WTC11 (cell line): Measurements from ENCODE around the gene KBTBD3. TPM values are rescaled to one million over a fixed set of nuclear protein-coding genes. Genes with fewer than 3 reads are reported as not detected.

ENCODE experiments used
- ATAC-seq: fragments of 200-7000 bp; cut with Tn5 transposase; 2 replicates; pipeline ENCODE4 v1.10.0; 2021; ENCODE audit warnings: mild to moderate bottlenecking, moderate library complexity
- CTCF ChIA-PET: fragments of 300-600 bp; sonication (Branson Sonifier 250); formaldehyde crosslinking; loops from one replicate; lab custom pipeline; 2021; ENCODE audit warnings: antibody characterized with exemption; lab: Charles Lee
- POLR2A ChIA-PET: fragments of 350-600 bp; sonication (Branson Sonifier 250); formaldehyde crosslinking; loops from one replicate; lab custom pipeline; 2021; ENCODE audit warnings: antibody characterized with exemption; lab: Charles Lee
- DNase-seq: peaks from one replicate; pipeline ENCODE4 v3.0.0; 2021; ENCODE audit warnings: low spot score
- H3K27ac Mint-ChIP-seq: 2 replicates; pipeline ENCODE4 v1.8.0; 2021; ENCODE audit warnings: mixed read lengths
- H3K27me3 Mint-ChIP-seq: 2 replicates; pipeline ENCODE4 v1.8.0; 2021; ENCODE audit warnings: low read depth, mild to moderate bottlenecking, moderate library complexity, mixed read lengths
- H3K36me3 Mint-ChIP-seq: 2 replicates; pipeline ENCODE4 v1.8.0; 2021; ENCODE audit warnings: mixed read lengths
- H3K4me1 Mint-ChIP-seq: 2 replicates; pipeline ENCODE4 v1.8.0; 2022; ENCODE audit warnings: mixed read lengths
- H3K4me3 Mint-ChIP-seq: 2 replicates; pipeline ENCODE4 v1.8.0; 2021; ENCODE audit warnings: mild to moderate bottlenecking, moderate library complexity, mixed read lengths
- H3K9me3 Mint-ChIP-seq: 2 replicates; pipeline ENCODE4 v1.8.0; 2021; ENCODE audit warnings: mixed read lengths
- AR ChIP-seq: fragments of 250-450 bp; sonication (Bioruptor Pico); IDR thresholded peaks from 2 replicates; pipeline ENCODE4 v1.9.0; 2021; ENCODE audit warnings: mild to moderate bottlenecking
- CBFB ChIP-seq: sonication (generic); formaldehyde crosslinking; IDR thresholded peaks from 2 replicates; pipeline ENCODE4 v1.8.1; 2022; ENCODE audit warnings: mild to moderate bottlenecking, low read depth, missing genetic modification reagents
- E2F1 ChIP-seq: sonication (generic); formaldehyde crosslinking; IDR thresholded peaks from 2 replicates; pipeline ENCODE4 v1.8.0; 2022; ENCODE audit warnings: mild to moderate bottlenecking, missing genetic modification reagents
- EMX1 ChIP-seq: fragments of 250-450 bp; sonication (Bioruptor Pico); IDR thresholded peaks from 2 replicates; pipeline ENCODE4 v1.8.0; 2021; ENCODE audit warnings: mild to moderate bottlenecking
- ERG ChIP-seq: fragments of 250-450 bp; sonication (Bioruptor Pico); IDR thresholded peaks from 2 replicates; pipeline ENCODE4 v1.8.0; 2021; ENCODE audit warnings: mild to moderate bottlenecking
- FOXJ3 ChIP-seq: sonication (generic); formaldehyde crosslinking; IDR thresholded peaks from 2 replicates; pipeline ENCODE4 v1.9.0; 2021; ENCODE audit warnings: missing genetic modification reagents, mild to moderate bottlenecking, borderline replicate concordance
- FOXK1 ChIP-seq: sonication (generic); formaldehyde crosslinking; IDR thresholded peaks from 2 replicates; pipeline ENCODE4 v1.8.0; 2022; ENCODE audit warnings: mild to moderate bottlenecking, moderate library complexity, missing genetic modification reagents
- IRF2 ChIP-seq: sonication (generic); formaldehyde crosslinking; IDR thresholded peaks from 2 replicates; pipeline ENCODE4 v1.8.0; 2022; ENCODE audit warnings: low read depth, missing genetic modification reagents, borderline replicate concordance
- MAX ChIP-seq: sonication (generic); formaldehyde crosslinking; IDR thresholded peaks from 2 replicates; pipeline ENCODE4 v1.8.0; 2022; ENCODE audit warnings: mild to moderate bottlenecking, missing genetic modification reagents
- NFE2L1 ChIP-seq: sonication (generic); formaldehyde crosslinking; IDR thresholded peaks from 2 replicates; pipeline ENCODE4 v1.8.1; 2023; ENCODE audit warnings: missing genetic modification reagents
- NFYB ChIP-seq: sonication (generic); formaldehyde crosslinking; conservative IDR thresholded peaks from 2 replicates; pipeline ENCODE4 v1.8.0; 2022; ENCODE audit warnings: low read depth, missing genetic modification reagents
- NR2C2 ChIP-seq: sonication (generic); formaldehyde crosslinking; IDR thresholded peaks from 2 replicates; pipeline ENCODE4 v1.8.0; 2022; ENCODE audit warnings: mild to moderate bottlenecking, missing genetic modification reagents
- OVOL2 ChIP-seq: fragments of 250-450 bp; sonication (Bioruptor Pico); IDR thresholded peaks from 2 replicates; pipeline ENCODE4 v1.9.0; 2021; ENCODE audit warnings: mild to moderate bottlenecking, borderline replicate concordance
- PRRX2 ChIP-seq: fragments of 250-450 bp; sonication (Bioruptor Pico); IDR thresholded peaks from 2 replicates; pipeline ENCODE4 v1.8.0; 2021; ENCODE audit warnings: mild to moderate bottlenecking
- SMAD3 ChIP-seq: sonication (generic); formaldehyde crosslinking; IDR thresholded peaks from 2 replicates; pipeline ENCODE4 v1.8.0; 2022; ENCODE audit warnings: missing genetic modification reagents, mild to moderate bottlenecking, borderline replicate concordance
- SP1 ChIP-seq: sonication (generic); formaldehyde crosslinking; conservative IDR thresholded peaks from 2 replicates; pipeline ENCODE4 v1.8.1; 2022; ENCODE audit warnings: missing genetic modification reagents
- STAT6 ChIP-seq: sonication (generic); formaldehyde crosslinking; conservative IDR thresholded peaks from 2 replicates; pipeline ENCODE4 v1.8.1; 2023; ENCODE audit warnings: mild to moderate bottlenecking, low read depth, missing genetic modification reagents, moderate library complexity
- TCF7 ChIP-seq: sonication (generic); formaldehyde crosslinking; IDR thresholded peaks from 2 replicates; pipeline ENCODE4 v1.8.0; 2022; ENCODE audit warnings: mild to moderate bottlenecking, low read depth, missing genetic modification reagents, moderate library complexity
- TEAD1 ChIP-seq: sonication (generic); formaldehyde crosslinking; IDR thresholded peaks from 2 replicates; pipeline ENCODE4 v1.8.0; 2022; ENCODE audit warnings: mild to moderate bottlenecking, missing genetic modification reagents
- TP53 ChIP-seq: sonication (generic); formaldehyde crosslinking; IDR thresholded peaks from 2 replicates; pipeline ENCODE4 v1.8.1; 2023; ENCODE audit warnings: mild to moderate bottlenecking, missing genetic modification reagents
- ZBTB21 ChIP-seq: sonication (generic); formaldehyde crosslinking; IDR thresholded peaks from 2 replicates; pipeline ENCODE4 v1.8.1; 2023; ENCODE audit warnings: mild to moderate bottlenecking, missing genetic modification reagents, borderline replicate concordance
- ZBTB43 ChIP-seq: sonication (generic); formaldehyde crosslinking; IDR thresholded peaks from 2 replicates; pipeline ENCODE4 v1.8.1; 2023; ENCODE audit warnings: mild to moderate bottlenecking, missing genetic modification reagents
- ZNF121 ChIP-seq: sonication (generic); formaldehyde crosslinking; IDR thresholded peaks from 2 replicates; pipeline ENCODE4 v1.8.0; 2023; ENCODE audit warnings: missing genetic modification reagents
- ZNF263 ChIP-seq: sonication (generic); formaldehyde crosslinking; IDR thresholded peaks from 2 replicates; pipeline ENCODE4 v1.8.1; 2022; ENCODE audit warnings: low read depth, mild to moderate bottlenecking, moderate library complexity, missing genetic modification reagents
- ZNF317 ChIP-seq: sonication (generic); formaldehyde crosslinking; IDR thresholded peaks from 2 replicates; pipeline ENCODE4 v1.8.1; 2023; ENCODE audit warnings: low read depth, mild to moderate bottlenecking, moderate library complexity, missing genetic modification reagents, borderline replicate concordance
- ZNF512 ChIP-seq: sonication (generic); formaldehyde crosslinking; IDR thresholded peaks from 2 replicates; pipeline ENCODE4 v1.8.1; 2022; ENCODE audit warnings: missing genetic modification reagents, borderline replicate concordance
- total RNA-seq: library from RNA; stranded (reverse); gene quantifications from 3 replicates; pipeline ENCODE4 v1.2.3, GENCODE V29; 2021

KBTBD3 gene
- total RNA-seq, 1 experiment from 2014 or later, result 4.1 TPM

GRCh38 chr11:106031202-106031810, 45.8 kb downstream of the KBTBD3 start:
- peaks cover 14% of the 10 kb centered on the region for H3K9me3 Mint-ChIP-seq
- no peak overlapping the region for H3K27ac Mint-ChIP-seq
- H3K4me1 Mint-ChIP-seq, result peaks cover 5% of the 10 kb centered on the region; the same call in 1 of the 2 replicates
- CTCF ChIA-PET, result no interaction called here
- no peaks in the 10 kb centered on the region; the same call in 1 of the 2 replicates for H3K27me3 Mint-ChIP-seq
- no peak for TF ChIP-seq OVOL2 (CRISPR knock-in tag)
- no peak for TF ChIP-seq ZNF121 (CRISPR knock-in tag)
- no peak for TF ChIP-seq ZBTB21 (CRISPR knock-in tag)
- no peak for TF ChIP-seq MAX
- no peak for TF ChIP-seq ZBTB43 (CRISPR knock-in tag)
- no peak for TF ChIP-seq FOXK1 (CRISPR knock-in tag)
- no peak for TF ChIP-seq CBFB (CRISPR knock-in tag)
- TF ChIP-seq E2F1 (CRISPR knock-in tag), result no peak
- TF ChIP-seq TCF7 (CRISPR knock-in tag), result no peak
- TF ChIP-seq PRRX2 (CRISPR knock-in tag), result no peak
- no peak for TF ChIP-seq SP1
- TF ChIP-seq ZNF317 (CRISPR knock-in tag), result no peak
- TF ChIP-seq IRF2 (CRISPR knock-in tag), result no peak
- H3K4me3 Mint-ChIP-seq, result no peak overlapping the region
- 0 out of 2 replicates have a peak, but pooled peaks cover 4% of the 10 kb centered on the region for H3K36me3 Mint-ChIP-seq
- POLR2A ChIA-PET, result no interaction called here
- no peak for DNase-seq
- ATAC-seq, result no peak

- ChIA-PET POLR2A (no interaction called here), CTCF (no interaction called here)
- no peak for DNase-seq
- Mint-ChIP-seq H3K4me1 (peaks cover 5% of the 10 kb centered on the region; the same call in 1 of the 2 replicates), H3K27ac (no peak overlapping the region), H3K9me3 (peaks cover 21% of the 10 kb centered on the region), H3K27me3 (no peaks in the 10 kb centered on the region; the same call in 1 of the 2 replicates), H3K36me3 (0 out of 2 replicates have a peak, but pooled peaks cover 4% of the 10 kb centered on the region), H3K4me3 (no peak overlapping the region)
- ATAC-seq, result no peak
- no peak for TF ChIP-seq ZNF263
- TF ChIP-seq STAT6, result no peak
- no peak for TF ChIP-seq TEAD1 (CRISPR knock-in tag)
- no peak for TF ChIP-seq NFYB
- no peak for TF ChIP-seq ERG (CRISPR knock-in tag)
- no peak for TF ChIP-seq NR2C2 (CRISPR knock-in tag)
- TF ChIP-seq EMX1, result no peak
- TF ChIP-seq ZNF512 (CRISPR knock-in tag), result no peak
- no peak for TF ChIP-seq SMAD3 (CRISPR knock-in tag)
- TF ChIP-seq NFE2L1 (CRISPR knock-in tag), result no peak
- TF ChIP-seq TP53 (CRISPR knock-in tag), result no peak
- no peak for TF ChIP-seq AR (CRISPR knock-in tag)
- TF ChIP-seq FOXJ3, result no peak
Measured at GRCh38 chr11:106030609-106031008, 46.5 kb downstream of the KBTBD3 start.
